HCT116 (cell line): ENCODE measurements around the gene AGAP1. TPM values are rescaled to one million over a fixed set of nuclear protein-coding genes. Genes with fewer than 3 reads are reported as not detected.

Experiments used
- ATAC-seq: fragments of 200-7000 bp; cut with Tn5 transposase; 2 replicates; pipeline ENCODE4 v1.9.1; 2020; ENCODE audit warnings: mild to moderate bottlenecking, moderate library complexity
- BruUV-seq: library from RNA; stranded (reverse); fragments of 400-500 nt; replicated peaks from 2 replicates; lab custom pipeline; 2021; lab: Mats Ljungman, UMichigan
- CTCF ChIA-PET: fragments of 300-600 bp; sonication (Branson Sonifier 250); formaldehyde crosslinking; loops from one replicate; lab custom pipeline; 2021; ENCODE audit warnings: antibody characterized with exemption; lab: Charles Lee
- POLR2A ChIA-PET: fragments of 300-600, 350-600 bp; sonication (Branson Sonifier 250); formaldehyde crosslinking; loops from one replicate; lab custom pipeline; 2021; ENCODE audit warnings: antibody characterized with exemption; lab: Charles Lee
- RAD21 ChIA-PET, 2 experiments: fragments of 300-600 bp; sonication (Branson Sonifier 250); formaldehyde crosslinking; loops; one replicate each; lab custom pipeline; 2023; ENCODE audit warnings: low total read pairs in 2 of 2; ENCODE audit not compliant: uncharacterized antibody in 2 of 2, unreplicated experiment in 2 of 2, low non-redundant PET in 1 of 2; lab: Charles Lee
- DNase-seq: peaks from one replicate; pipeline ENCODE4 v3.0.0-alpha.2; 2010; ENCODE audit warnings: low read depth, low spot score
- H2AFZ ChIP-seq: fragments of 200-600 bp; shearing (Covaris generic), sonication (generic); 2 replicates; pipeline ENCODE4 v1.6.1; 2017; ENCODE audit warnings: low read depth, mixed run types, mixed read lengths, antibody characterized with exemption, low read length; ENCODE audit not compliant: poor library complexity, severe bottlenecking
- H3K27ac ChIP-seq: 2 replicates; pipeline ENCODE4 v1.5.1; 2012; ENCODE audit warnings: low read depth, low read length
- H3K27me3 ChIP-seq: fragments of 200-600 bp; sonication (generic); 2 replicates; pipeline ENCODE4 v1.6.1; 2016; ENCODE audit warnings: mixed run types, low read length, mixed read lengths; ENCODE audit not compliant: insufficient read depth
- H3K36me3 ChIP-seq, 2 experiments: fragments of 200-500 bp in 1 of 2; fragments of 200-600 bp in 1 of 2; sonication (Bioruptor generic) in 1 of 2; sonication (generic) in 1 of 2; 2 replicates each; pipeline versions ENCODE4 v1.5.1 to v1.6.1; 2014 to 2016; ENCODE audit warnings: low read length in 2 of 2, inconsistent platforms in 1 of 2, mixed read lengths in 1 of 2, mixed run types in 1 of 2; ENCODE audit not compliant: insufficient read depth in 2 of 2, control insufficient read depth in 1 of 2
- H3K4me1 ChIP-seq, 2 experiments: fragments of 200-600 bp in 1 of 2; sonication (generic) in 1 of 2; 2 replicates each; pipeline versions ENCODE4 v1.5.1 to v1.6.1; 2012 to 2017; ENCODE audit warnings: low read length in 2 of 2, inconsistent platforms in 1 of 2, mild to moderate bottlenecking in 1 of 2, mixed read lengths in 1 of 2, mixed run types in 1 of 2, moderate library complexity in 1 of 2; ENCODE audit not compliant: insufficient read depth in 2 of 2, control insufficient read depth in 1 of 2
- H3K4me2 ChIP-seq: fragments of 200-600 bp; sonication (generic); 2 replicates; pipeline ENCODE4 v1.6.1; 2017; ENCODE audit warnings: mixed run types, low read length, mixed read lengths
- H3K4me3 ChIP-seq, 2 experiments: fragments of 200-600 bp in 1 of 2; sonication (generic) in 1 of 2; replicated peaks in 1 of 2; 2 replicates each; pipeline ENCODE4 v1.5.1; 2011 to 2016; ENCODE audit warnings: low read length in 2 of 2, control low read depth in 1 of 2, low read depth in 1 of 2, mild to moderate bottlenecking in 1 of 2, mixed read lengths in 1 of 2, mixed run types in 1 of 2
- H3K79me2 ChIP-seq: fragments of 200-600 bp; sonication (generic); 2 replicates; pipeline ENCODE4 v1.6.1; 2017; ENCODE audit warnings: mild to moderate bottlenecking, mixed run types, low read length, moderate library complexity, mixed read lengths; ENCODE audit not compliant: insufficient read depth
- H3K9ac ChIP-seq: fragments of 200-600 bp; sonication (generic); 2 replicates; pipeline ENCODE4 v1.6.1; 2016; ENCODE audit warnings: low read length, mixed read lengths
- H3K9me2 ChIP-seq: fragments of 200-600 bp; sonication (generic), shearing (Covaris generic); 2 replicates; pipeline ENCODE4 v1.6.1; 2017; ENCODE audit warnings: mixed run types, mild to moderate bottlenecking, moderate library complexity; ENCODE audit not compliant: insufficient read depth
- H3K9me3 ChIP-seq, 2 experiments: fragments of 200-500 bp in 1 of 2; fragments of 200-600 bp in 1 of 2; sonication (Bioruptor generic) in 1 of 2; sonication (generic) in 1 of 2; 2 replicates each; pipeline ENCODE4 v1.6.1; 2014 to 2017; ENCODE audit warnings: low read length in 2 of 2, mixed read lengths in 2 of 2, inconsistent platforms in 1 of 2, low read depth in 1 of 2, mild to moderate bottlenecking in 1 of 2, mixed run types in 1 of 2, moderate library complexity in 1 of 2; ENCODE audit not compliant: control insufficient read depth in 1 of 2, insufficient read depth in 1 of 2
- H4K20me1 ChIP-seq: fragments of 200-600 bp; sonication (generic), shearing (Covaris generic); 2 replicates; pipeline ENCODE4 v1.6.1; 2017; ENCODE audit warnings: mixed run types, mild to moderate bottlenecking, moderate library complexity; ENCODE audit not compliant: insufficient read depth
- CEBPB ChIP-seq: IDR thresholded peaks from 2 replicates; pipeline ENCODE4 v1.6.1; 2012; ENCODE audit warnings: low read depth
- EZH2 ChIP-seq: fragments of 200-600 bp; sonication (generic); IDR thresholded peaks from 2 replicates; pipeline ENCODE4 v1.6.1; 2017; ENCODE audit warnings: antibody characterized with exemption, mixed run types
- EZH2phosphoT487 ChIP-seq: fragments of 200-600 bp; IDR thresholded peaks from 2 replicates; pipeline ENCODE4 v1.6.1; 2018; ENCODE audit warnings: antibody characterized with exemption, borderline replicate concordance
- JUND ChIP-seq: IDR thresholded peaks from 2 replicates; pipeline ENCODE4 v1.6.1; 2012
- POLR2A ChIP-seq: IDR thresholded peaks from 2 replicates; pipeline ENCODE4 v1.7.0; 2011; ENCODE audit warnings: borderline replicate concordance; ENCODE audit not compliant: insufficient read depth, insufficient read length; ENCODE audit errors: extremely low read depth
- RAD21 ChIP-seq: IDR thresholded peaks from 2 replicates; pipeline ENCODE4 v1.6.1; 2012; ENCODE audit warnings: low read depth, mild to moderate bottlenecking
- SIN3A ChIP-seq: IDR thresholded peaks from 2 replicates; pipeline ENCODE4 v1.6.1; 2012; ENCODE audit warnings: low read depth
- YY1 ChIP-seq: IDR thresholded peaks from 2 replicates; pipeline ENCODE4 v1.6.1; 2011; ENCODE audit warnings: low read length, low read depth, moderate library complexity, mild to moderate bottlenecking; ENCODE audit not compliant: insufficient replicate concordance; ENCODE audit errors: extremely low read depth
- ZFX ChIP-seq: fragments of 450-650 bp; IDR thresholded peaks from 2 replicates; pipeline ENCODE4 v1.6.1; 2017
- ZNF274 ChIP-seq: fragments of 200-500 bp; sonication (Bioruptor generic); IDR thresholded peaks from 2 replicates; pipeline ENCODE4 v1.6.1; 2014; ENCODE audit warnings: mild to moderate bottlenecking, low read depth, low read length, inconsistent platforms
- intact Hi-C: fragments of 100-400 bp; cut with micrococcal nuclease; formaldehyde crosslinking; loops from 2 replicates; pipeline ENCODE4 v1.10.0; 2022
- total RNA-seq: library from RNA; stranded (reverse); gene quantifications from one replicate; pipeline ENCODE4 v1.2.1, GENCODE V29; 2021; ENCODE audit not compliant: unreplicated experiment
- TF ChIP-seq, protein P1 (sequence below), 3 experiments: fragments of 200-600 bp in 1 of 3; sonication (generic) in 1 of 3; IDR thresholded peaks in 2 of 3; conservative IDR thresholded peaks in 1 of 3; 2 replicates each; pipeline ENCODE4 v1.5.1; 2012 to 2017; ENCODE audit warnings: low read depth in 2 of 3, low read length in 2 of 3, antibody characterized with exemption in 1 of 3, borderline replicate concordance in 1 of 3, control low read depth in 1 of 3, mild to moderate bottlenecking in 1 of 3, mixed read lengths in 1 of 3, mixed run types in 1 of 3, moderate library complexity in 1 of 3; ENCODE audit not compliant: insufficient read depth in 1 of 3
- TF ChIP-seq, protein P2 (sequence below): IDR thresholded peaks from 2 replicates; pipeline ENCODE4 v1.6.1; 2011; ENCODE audit warnings: mild to moderate bottlenecking, low read length, moderate library complexity; ENCODE audit not compliant: insufficient replicate concordance; ENCODE audit errors: extremely low read depth
- TF ChIP-seq, protein P3 (sequence below): IDR thresholded peaks from 2 replicates; pipeline ENCODE4 v1.6.1; 2012

The AGAP1 gene
- total RNA-seq, 1 experiment from 2014 or later, result 43.8 TPM

DNA sequence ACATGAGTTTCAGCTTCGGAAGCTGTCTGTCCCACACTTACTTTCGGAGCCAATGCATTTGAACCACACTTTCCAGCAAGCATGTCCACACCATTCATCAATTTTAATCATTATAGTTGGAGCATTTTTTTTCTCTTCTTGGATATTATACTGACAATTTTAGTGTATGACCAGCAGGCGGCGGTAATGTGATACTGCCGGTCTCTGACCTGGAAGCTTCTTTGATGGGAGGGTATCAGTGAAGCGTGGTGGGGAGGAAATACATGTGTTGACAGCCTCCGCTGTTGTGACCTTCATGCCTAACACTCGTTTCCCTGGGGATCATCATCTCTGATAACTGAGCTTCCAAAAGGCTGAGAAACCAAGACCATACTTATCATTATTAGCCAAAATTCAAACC is 442.6 kb downstream of the AGAP1 start:
- Histone ChIP-seq H3K4me3 (no peak overlapping the region), H3K27ac (no peak overlapping the region), H3K4me2 (no peak overlapping the region), H3K9me3 (no peaks in the 10 kb centered on the region), H3K9me2 (no peaks in the 10 kb centered on the region), H3K27me3 (no peaks in the 10 kb centered on the region), H3K79me2 (no peaks in the 10 kb centered on the region), H3K4me1 (peaks cover 5 to 11% of the 10 kb centered on the region in 2 experiments; a peak in 2 of 4 replicates), H3K36me3 (peaks cover 0 to 11% of the 10 kb centered on the region in 2 experiments; a peak in 1 of 4 replicates), H3K9ac (no peak overlapping the region), H4K20me1 (no peaks in the 10 kb centered on the region), H2AFZ (no peak overlapping the region)
- intact Hi-C loops, result loop anchor here (1.0 kb wide), 1 partner anchor 245 kb away; no protein-coding TSS in a partner anchor
- RAD21 ChIA-PET, result no interaction called here
- BruUV-seq, result no TSS peak
- TF ChIP-seq, protein P1, sequence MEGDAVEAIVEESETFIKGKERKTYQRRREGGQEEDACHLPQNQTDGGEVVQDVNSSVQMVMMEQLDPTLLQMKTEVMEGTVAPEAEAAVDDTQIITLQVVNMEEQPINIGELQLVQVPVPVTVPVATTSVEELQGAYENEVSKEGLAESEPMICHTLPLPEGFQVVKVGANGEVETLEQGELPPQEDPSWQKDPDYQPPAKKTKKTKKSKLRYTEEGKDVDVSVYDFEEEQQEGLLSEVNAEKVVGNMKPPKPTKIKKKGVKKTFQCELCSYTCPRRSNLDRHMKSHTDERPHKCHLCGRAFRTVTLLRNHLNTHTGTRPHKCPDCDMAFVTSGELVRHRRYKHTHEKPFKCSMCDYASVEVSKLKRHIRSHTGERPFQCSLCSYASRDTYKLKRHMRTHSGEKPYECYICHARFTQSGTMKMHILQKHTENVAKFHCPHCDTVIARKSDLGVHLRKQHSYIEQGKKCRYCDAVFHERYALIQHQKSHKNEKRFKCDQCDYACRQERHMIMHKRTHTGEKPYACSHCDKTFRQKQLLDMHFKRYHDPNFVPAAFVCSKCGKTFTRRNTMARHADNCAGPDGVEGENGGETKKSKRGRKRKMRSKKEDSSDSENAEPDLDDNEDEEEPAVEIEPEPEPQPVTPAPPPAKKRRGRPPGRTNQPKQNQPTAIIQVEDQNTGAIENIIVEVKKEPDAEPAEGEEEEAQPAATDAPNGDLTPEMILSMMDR (IDR thresholded peaks at IDR 0.05 in 2 of 3, conservative IDR thresholded peaks at IDR 0.05 in 1 of 3; ENCODE audit: borderline replicate concordance in 1 of 3, insufficient read depth in 1 of 3, low read depth in 2 of 3, low read length in 2 of 3), result peak; percentile 39 to 72 (median 40); a peak in 5 of 6 replicates
- TF ChIP-seq RAD21 (peak; percentile 47), ZNF274 (no peak)
- CTCF ChIA-PET, result interaction anchor here (1.1 kb wide), 2 partner anchors 14 to 244 kb away, joined by 4 to 5 read pairs; no protein-coding TSS in a partner anchor
- POLR2A ChIA-PET, result no interaction called here
- ATAC-seq, result no peak
- no peak for DNase-seq

DNA sequence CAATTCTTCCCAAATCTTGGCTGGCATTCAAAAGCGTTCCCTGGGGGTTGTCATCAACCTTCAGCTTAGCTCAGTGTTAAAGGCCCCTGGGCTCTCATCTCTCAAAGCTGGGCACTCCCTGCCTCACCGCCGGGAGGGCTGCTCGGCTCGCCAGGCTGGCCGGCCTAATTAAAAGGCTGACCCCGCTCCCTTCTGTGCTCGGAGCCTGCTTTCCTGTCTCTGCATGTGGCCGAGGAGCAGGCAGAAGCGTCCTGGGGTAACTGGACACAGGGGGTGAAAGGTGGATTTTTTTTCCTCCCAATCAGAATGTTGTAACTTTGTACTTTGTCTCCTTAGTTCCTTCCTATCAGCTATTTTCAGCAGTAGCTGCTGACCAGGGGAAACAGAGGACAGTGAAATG is 443.2 kb downstream of the AGAP1 start:
- H3K36me3 ChIP-seq, result peaks cover 0 to 11% of the 10 kb centered on the region in 2 experiments; a peak in 1 of 4 replicates
- intact Hi-C loops, result no loop called here
- CTCF ChIA-PET, result interaction anchor here (1.1 kb wide), 2 partner anchors 14 to 244 kb away, joined by 4 to 5 read pairs; no protein-coding TSS in a partner anchor
- TF ChIP-seq, protein P2, sequence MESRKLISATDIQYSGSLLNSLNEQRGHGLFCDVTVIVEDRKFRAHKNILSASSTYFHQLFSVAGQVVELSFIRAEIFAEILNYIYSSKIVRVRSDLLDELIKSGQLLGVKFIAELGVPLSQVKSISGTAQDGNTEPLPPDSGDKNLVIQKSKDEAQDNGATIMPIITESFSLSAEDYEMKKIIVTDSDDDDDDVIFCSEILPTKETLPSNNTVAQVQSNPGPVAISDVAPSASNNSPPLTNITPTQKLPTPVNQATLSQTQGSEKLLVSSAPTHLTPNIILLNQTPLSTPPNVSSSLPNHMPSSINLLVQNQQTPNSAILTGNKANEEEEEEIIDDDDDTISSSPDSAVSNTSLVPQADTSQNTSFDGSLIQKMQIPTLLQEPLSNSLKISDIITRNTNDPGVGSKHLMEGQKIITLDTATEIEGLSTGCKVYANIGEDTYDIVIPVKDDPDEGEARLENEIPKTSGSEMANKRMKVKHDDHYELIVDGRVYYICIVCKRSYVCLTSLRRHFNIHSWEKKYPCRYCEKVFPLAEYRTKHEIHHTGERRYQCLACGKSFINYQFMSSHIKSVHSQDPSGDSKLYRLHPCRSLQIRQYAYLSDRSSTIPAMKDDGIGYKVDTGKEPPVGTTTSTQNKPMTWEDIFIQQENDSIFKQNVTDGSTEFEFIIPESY, result no peak
- TF ChIP-seq CEBPB (no peak), SIN3A (no peak), EZH2 (no peak), JUND (no peak), EZH2phosphoT487 (no peak), POLR2A (no peak), YY1 (no peak), RAD21 (no peak), ZFX (no peak)
- TF ChIP-seq, protein P1 (IDR thresholded peaks at IDR 0.05 in 2 of 3, conservative IDR thresholded peaks at IDR 0.05 in 1 of 3; ENCODE audit: borderline replicate concordance in 1 of 3, insufficient read depth in 1 of 3, low read depth in 2 of 3, low read length in 2 of 3), result no peak
- TF ChIP-seq, protein P3, sequence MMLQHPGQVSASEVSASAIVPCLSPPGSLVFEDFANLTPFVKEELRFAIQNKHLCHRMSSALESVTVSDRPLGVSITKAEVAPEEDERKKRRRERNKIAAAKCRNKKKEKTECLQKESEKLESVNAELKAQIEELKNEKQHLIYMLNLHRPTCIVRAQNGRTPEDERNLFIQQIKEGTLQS, result no peak

More for the DNA sequence above, 443.2 kb downstream of the AGAP1 start:
- H3K9ac ChIP-seq, result no peak overlapping the region
- peaks cover 5 to 11% of the 10 kb centered on the region in 2 experiments; a peak in 2 of 4 replicates for H3K4me1 ChIP-seq
- H3K4me3 ChIP-seq, result no peak overlapping the region
- no peaks in the 10 kb centered on the region for H3K27me3 ChIP-seq
- H3K27ac ChIP-seq, result no peak overlapping the region
- ChIA-PET POLR2A (no interaction called here), RAD21 (no interaction called here)
- H3K4me2 ChIP-seq, result no peak overlapping the region
- no peak overlapping the region for H2AFZ ChIP-seq
- no TSS peak for BruUV-seq
- no peaks in the 10 kb centered on the region for H3K9me3 ChIP-seq
- ATAC-seq (no peak), DNase-seq (no peak)
- no peaks in the 10 kb centered on the region for H4K20me1 ChIP-seq
- H3K9me2 ChIP-seq, result no peaks in the 10 kb centered on the region
- no peaks in the 10 kb centered on the region for H3K79me2 ChIP-seq
